CD4-positive, alpha-beta T cell treated with Interleukin-6 at 100 ng/mL for 8 hours (primary cell): ENCODE measurements around the gene GAN.

Source experiments
- DNase-seq: peaks from one replicate; pipeline ENCODE4 v3.0.0-alpha.2; 2020; ENCODE audit warnings: mixed read lengths, low spot score

GAN gene

DNA sequence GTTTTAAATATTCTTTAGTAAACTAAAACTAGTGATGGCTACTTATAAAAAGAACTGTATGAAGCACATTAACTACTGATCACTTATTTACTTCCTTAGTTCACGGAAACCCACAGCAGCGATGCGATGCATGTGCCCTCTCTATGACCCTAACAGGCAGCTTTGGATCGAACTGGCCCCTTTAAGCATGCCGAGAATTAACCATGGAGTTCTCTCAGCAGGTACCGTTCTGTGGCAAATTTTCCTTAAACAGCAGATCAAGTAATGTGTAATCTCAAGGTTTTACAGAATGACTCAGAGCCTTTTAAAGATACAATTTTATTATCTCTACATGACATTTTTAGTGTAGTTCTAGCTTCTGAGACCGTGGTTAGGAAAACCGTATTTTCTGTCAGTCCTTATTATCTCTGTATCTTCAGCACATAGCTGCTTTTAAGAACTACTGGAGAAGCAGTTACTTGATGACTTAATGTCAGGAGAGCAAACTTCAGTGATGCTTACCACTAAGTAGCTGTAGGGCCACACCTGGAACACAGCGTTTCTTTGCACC is 43.0 kb downstream of the GAN start:
- no peak for DNase-seq

DNA sequence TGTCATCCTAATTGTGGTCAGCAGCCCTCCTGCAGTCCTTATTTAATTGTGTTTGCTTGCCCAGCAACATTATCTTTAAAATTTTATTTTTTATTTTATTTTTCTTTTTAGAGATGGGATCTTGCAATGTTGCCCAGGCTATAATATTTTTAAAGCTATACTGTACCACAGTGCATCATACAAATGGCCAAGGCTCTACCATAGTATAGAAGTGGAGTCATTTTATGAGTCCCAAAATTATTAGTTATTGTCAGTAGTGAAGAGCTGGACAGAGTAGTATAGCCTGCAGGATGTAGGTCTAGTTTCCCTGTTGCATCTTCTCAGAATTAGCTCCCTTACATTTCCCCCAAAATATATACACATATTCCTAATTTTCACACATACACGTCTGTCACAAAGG is 44.1 kb downstream of the GAN start:
- DNase-seq = no peak

DNA sequence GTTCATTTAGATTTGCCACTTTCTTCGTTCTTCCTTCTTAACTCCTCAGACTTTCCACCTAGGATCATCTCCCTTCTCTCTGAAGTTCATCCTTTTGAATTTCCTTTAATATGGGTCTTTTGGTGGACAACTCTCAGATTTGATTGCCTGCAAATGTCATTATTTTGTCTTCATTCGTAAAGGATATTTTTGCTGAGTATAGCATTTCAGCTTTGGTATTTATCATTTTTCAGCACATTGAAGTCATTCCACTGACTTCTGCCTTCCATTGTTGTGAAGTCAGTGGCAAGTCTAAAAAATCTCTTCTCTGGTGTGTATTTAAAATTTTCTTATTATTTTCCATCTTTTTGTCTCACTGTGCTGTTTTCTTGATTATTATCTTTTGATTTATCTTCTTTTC is 45.4 kb downstream of the GAN start:
- no peak for DNase-seq

- DNase-seq = no peak
Measured at GRCh38 chr16:81365731-81366130, 51.0 kb downstream of the GAN start.

GRCh38 chr16:81366316-81366932 is 51.7 kb downstream of the GAN start:
- peak; percentile 41 for DNase-seq

DNA sequence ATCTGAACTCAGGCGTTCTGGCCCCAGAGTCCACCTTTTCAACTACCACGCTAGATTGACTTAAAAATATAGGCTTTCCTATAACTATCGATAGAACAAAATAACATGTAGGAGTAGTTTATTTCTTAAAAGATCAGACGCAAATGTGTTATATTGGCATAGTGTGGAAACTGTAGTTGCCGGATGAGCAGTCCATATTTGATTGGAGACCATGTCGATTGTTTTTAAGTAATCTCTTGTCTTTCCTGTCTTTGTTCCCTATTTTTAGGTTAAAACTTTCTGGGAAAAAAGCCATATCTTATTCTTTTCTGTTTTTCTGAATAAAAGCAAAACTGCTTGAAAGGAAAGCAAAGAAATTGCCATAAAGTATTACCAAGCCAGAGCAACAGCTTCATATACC is 53.1 kb downstream of the GAN start:
- no peak for DNase-seq

DNA sequence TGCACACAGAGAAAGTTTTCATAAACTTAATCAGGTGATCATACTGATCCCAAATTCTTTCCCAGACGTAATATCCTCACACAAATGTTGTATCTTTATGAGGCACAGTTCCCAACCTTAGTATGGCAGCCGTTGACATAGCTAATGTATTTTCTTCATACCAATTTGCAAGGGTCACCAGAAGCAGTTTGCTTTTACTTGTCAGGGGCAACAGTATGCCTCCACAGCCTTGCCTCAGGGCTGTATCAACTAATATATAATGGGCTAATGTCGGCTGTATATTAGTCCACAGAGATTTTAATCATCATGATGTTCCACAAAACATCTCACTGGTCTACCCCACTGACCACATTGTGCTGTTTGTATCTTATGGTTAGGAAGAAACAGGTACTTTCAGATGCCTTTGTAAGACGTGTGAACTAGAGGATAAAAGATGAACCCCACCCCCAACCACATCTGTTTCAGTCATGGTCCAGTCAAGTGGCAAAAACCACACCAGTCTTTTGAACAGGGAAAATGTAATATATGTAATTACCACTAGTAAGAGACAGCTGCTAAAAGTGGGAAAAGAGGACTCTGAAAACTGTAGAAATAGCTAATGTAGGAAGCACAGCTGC is 55.2 kb downstream of the GAN start:
- no peak for DNase-seq

DNA sequence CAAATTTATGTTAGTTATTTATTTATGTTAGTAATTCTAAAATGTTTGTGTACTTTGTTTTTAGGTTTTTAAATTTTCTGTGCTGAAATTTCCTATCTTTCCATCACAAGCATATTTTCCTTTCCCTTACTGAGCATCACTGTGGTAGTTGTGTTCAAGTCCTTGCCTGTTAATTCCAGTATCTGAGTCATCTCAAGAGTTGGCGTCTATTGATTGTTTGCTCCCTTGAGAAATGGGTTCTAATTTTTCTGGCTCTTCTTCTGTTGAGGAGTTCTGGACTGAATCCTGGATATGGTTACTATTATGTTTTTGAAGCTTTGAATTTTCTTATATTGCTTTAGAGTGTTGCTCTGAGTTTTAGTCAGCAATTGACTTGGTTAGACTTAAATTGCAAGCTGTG is 56.3 kb downstream of the GAN start:
- no peak for DNase-seq

DNA sequence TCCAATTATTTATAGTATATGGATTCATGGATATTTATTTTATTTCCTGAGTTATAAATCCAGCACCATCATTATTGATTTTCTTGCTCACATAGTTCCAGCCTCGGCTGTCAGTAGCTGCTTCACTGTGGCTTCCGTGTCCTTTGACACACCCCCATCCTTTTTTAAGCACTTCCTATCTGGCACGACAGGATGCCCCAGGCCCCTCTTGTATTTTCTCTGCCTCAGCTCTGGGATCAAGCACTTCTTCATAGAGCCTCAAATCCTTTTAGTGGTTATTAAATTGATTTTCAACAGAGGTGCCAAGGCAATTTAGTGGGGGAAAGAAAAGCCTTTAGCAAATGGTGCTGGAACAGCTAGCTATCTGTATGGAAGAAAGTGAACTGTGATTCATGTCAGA is 59.8 kb downstream of the GAN start:
- no peak for DNase-seq

DNA sequence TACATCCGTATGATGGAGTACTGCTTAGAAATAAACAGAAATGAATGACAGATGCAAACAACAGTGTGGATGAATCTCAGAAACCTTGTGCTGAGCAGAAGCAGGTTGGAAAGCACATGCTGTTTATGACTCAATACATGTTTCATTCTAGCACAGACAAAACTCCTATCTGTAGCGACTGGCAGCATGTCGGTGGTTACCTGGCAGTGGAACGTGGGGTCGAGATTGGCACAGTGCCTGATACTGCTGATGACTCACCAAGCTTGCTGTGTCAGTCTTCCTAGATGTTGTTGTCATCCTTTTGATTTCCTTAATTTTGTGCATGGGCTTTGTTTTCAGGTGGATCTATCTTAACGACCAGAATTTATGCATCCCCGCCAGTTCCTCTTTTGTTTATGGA is 62.1 kb downstream of the GAN start:
- DNase-seq = no peak

- DNase-seq = no peak
Measured at GRCh38 chr16:81378049-81378448, 63.3 kb downstream of the GAN start.

GRCh38 chr16:81380932-81381331 is 66.2 kb downstream of the GAN start:
- no peak for DNase-seq

- DNase-seq = no peak
Measured at GRCh38 chr16:81384006-81384405, 69.2 kb downstream of the GAN start.

DNA sequence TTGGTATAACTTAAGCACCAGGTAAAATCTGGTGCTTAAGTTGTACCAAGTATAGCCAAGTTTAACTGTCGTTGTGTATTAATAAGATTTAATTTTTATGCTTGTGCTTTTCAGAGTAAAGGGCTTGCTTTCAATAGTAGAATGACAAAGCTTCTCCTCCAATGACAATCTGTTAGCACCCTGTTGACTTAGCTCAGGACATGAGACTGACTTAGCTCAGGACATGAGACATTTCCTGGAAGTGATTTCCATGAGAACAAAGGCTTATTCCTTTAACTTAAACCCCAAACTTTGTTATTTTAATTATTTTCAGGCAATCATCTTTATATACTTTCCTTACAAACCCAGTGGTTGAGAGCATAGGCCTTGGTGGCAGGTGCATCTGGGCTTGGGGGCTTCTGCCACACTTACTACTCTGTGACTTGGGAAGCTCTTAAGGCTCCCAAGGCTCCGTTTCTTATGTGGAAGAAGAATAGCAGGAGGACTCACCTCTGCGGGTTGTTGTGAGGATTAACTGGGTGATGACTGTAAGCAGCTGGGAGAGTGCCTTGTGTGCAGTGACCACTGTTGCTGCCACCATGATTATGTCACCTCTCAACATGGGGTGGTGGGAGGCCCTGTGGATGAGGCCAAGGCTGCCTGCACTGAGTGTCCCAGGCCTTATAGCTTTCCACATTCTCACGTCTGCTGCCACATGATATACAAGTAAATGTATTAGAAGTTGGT is 70.4 kb downstream of the GAN start:
- no peak for DNase-seq

GRCh38 chr16:81388357-81388756 is 73.6 kb downstream of the GAN start:
- no peak for DNase-seq

DNA sequence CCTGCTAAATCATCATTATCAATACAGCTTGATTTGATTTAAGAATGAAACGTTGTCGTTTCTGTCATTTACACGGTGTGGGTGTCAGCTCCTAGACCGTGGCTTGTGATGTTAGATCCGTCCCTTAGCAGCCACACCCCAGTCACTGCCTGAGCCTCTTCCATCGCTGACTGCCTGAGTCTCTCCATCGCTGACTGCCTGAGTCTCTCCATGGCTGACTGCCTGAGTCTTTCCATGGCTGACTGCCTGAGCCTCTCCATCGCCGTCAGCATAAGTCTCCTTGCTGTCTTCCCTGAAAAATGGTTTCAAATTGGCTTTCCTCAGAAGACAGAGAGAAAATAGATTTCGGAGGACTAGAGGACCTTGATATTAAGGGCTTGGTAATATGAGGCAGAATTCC is 76.1 kb downstream of the GAN start:
- DNase-seq = no peak

GRCh38 chr16:81392011-81392410 is 77.2 kb downstream of the GAN start:
- no peak for DNase-seq

- DNase-seq = no peak
Measured at GRCh38 chr16:81394416-81394815, 79.7 kb downstream of the GAN start.

- no peak for DNase-seq
Measured at GRCh38 chr16:81394966-81395655, 80.3 kb downstream of the GAN start.

- DNase-seq = no peak
Measured at GRCh38 chr16:81397058-81397878, 82.5 kb downstream of the GAN start.

DNA sequence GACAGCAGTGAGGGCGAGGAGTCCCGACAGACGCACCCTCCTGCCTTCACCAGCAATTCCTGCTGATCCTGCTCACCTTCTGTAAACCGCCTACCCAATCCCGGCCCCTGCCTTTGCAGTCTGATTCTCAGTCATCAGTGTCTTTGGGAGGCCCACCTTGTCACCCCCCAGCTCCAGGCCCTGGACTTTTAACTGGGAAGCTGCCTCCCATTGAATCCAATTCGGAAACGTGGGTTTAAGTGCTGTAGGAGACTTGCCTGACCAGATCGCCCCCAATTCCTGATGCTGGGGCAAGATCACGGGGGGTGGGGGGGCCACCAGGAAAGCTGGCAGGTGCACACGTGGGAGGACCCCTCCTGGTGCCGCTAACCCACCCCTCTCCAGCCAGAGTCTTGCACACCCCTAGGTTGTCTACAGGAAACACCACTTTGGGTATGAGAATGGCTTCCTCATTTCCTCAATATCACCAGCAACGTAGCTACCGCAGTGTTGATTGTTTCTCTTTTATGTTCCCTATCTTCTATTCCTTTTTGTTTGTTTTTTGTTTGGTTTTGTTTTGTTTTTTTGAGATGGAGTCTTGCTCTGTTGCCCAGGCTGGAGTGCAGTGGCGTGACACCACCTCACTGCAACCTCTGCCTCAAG is 83.2 kb downstream of the GAN start:
- DNase-seq = no peak
